ENCODE results near the gene SEC31B. TPM values are rescaled to one million over a fixed set of nuclear protein-coding genes. Genes with fewer than 3 reads are reported as not detected.

SEC31B gene
- polyA plus RNA-seq, 3 donors, result 0.05 to 50.2 (median 0.09) TPM

GRCh38 chr10:100567249-100567648 lies 47.6 kb upstream of the SEC31B start:
- Histone ChIP-seq H3K9me3 (replicated peaks in 1 of 2; ENCODE audit: control insufficient read depth in 1 of 2, insufficient read depth in 1 of 2, low read length in 2 of 2) (peaks cover 0 to 14% of the 10 kb centered on the region in 2 donors), H3K36me3 (replicated peaks in 1 of 2; ENCODE audit: control insufficient read depth in 1 of 2, insufficient read depth in 2 of 2, low read length in 2 of 2) (no peaks in the 10 kb centered on the region), H3K4me2 (replicated peaks; ENCODE audit: extremely low read depth, low read length, poor library complexity, severe bottlenecking) (no peak overlapping the region), H3K27ac (ENCODE audit: low read depth in 1 of 2, low read length in 2 of 2) (no peak overlapping the region), H3K79me2 (ENCODE audit: insufficient read depth, low read length) (no peaks in the 10 kb centered on the region), H3K27me3 (ENCODE audit: control insufficient read depth in 2 of 2, insufficient read depth in 2 of 2, low read length in 2 of 2) (peaks cover 32 to 74% of the 10 kb centered on the region in 2 donors), H3K4me1 (ENCODE audit: control insufficient read depth in 1 of 2, insufficient read depth in 2 of 2, low read length in 2 of 2) (peaks cover 4 to 7% of the 10 kb centered on the region in 2 donors), H4K20me1 (ENCODE audit: insufficient read depth, low read length) (no peaks in the 10 kb centered on the region), H3K9ac (ENCODE audit: insufficient read depth, low read length, poor library complexity, severe bottlenecking) (no peak overlapping the region), H3K4me3 (replicated peaks in 1 of 3; ENCODE audit: low read depth in 2 of 3, low read length in 3 of 3) (no peak overlapping the region), H2AFZ (ENCODE audit: insufficient read depth, low read depth, low read length, poor library complexity, severe bottlenecking) (no peak overlapping the region)
- no peak for TF ChIP-seq CTCF (IDR thresholded peaks at IDR 0.05)
- 49% methylated on average over 7 of the region's 11 CpGs for WGBS (ENCODE audit: insufficient coverage)
- peak overlapping the region in 1 of 2 donors; percentile 59 for H3K4me3 Mint-ChIP-seq
- DNase-seq, result no peak
- H3K27me3 Mint-ChIP-seq (ENCODE audit: low read depth in 3 of 3), result peaks cover 33 to 57% (median 54%) of the 10 kb centered on the region in 3 donors
- peaks cover 0 to 8% (median 5%) of the 10 kb centered on the region in 7 donors for H3K9me3 Mint-ChIP-seq
- peaks cover 3 to 6% of the 10 kb centered on the region in 2 donors for H3K36me3 Mint-ChIP-seq
- intact Hi-C loops (cut with micrococcal nuclease), result loop anchor here in 1 of 2 donors (10.0 kb wide), 1 partner anchor 168 kb away; no protein-coding TSS in a partner anchor
- H3K27ac Mint-ChIP-seq, result no peak overlapping the region
- H3K4me1 Mint-ChIP-seq, result peaks cover 8% of the 10 kb centered on the region

GRCh38 chr10:100566561-100566960 lies 46.9 kb upstream of the SEC31B start:
- intact Hi-C loops (cut with micrococcal nuclease), result loop anchor here in 1 of 2 donors (10.0 kb wide), 1 partner anchor 168 kb away; no protein-coding TSS in a partner anchor
- Histone ChIP-seq H3K4me1 (ENCODE audit: control insufficient read depth in 1 of 2, insufficient read depth in 2 of 2, low read length in 2 of 2) (peaks cover 10 to 14% of the 10 kb centered on the region in 2 donors), H3K9ac (ENCODE audit: insufficient read depth, low read length, poor library complexity, severe bottlenecking) (no peak overlapping the region), H3K4me3 (replicated peaks in 1 of 3; ENCODE audit: low read depth in 2 of 3, low read length in 3 of 3) (no peak overlapping the region), H4K20me1 (ENCODE audit: insufficient read depth, low read length) (no peaks in the 10 kb centered on the region), H3K4me2 (replicated peaks; ENCODE audit: extremely low read depth, low read length, poor library complexity, severe bottlenecking) (no peak overlapping the region), H3K36me3 (replicated peaks in 1 of 2; ENCODE audit: control insufficient read depth in 1 of 2, insufficient read depth in 2 of 2, low read length in 2 of 2) (no peaks in the 10 kb centered on the region), H2AFZ (ENCODE audit: insufficient read depth, low read depth, low read length, poor library complexity, severe bottlenecking) (no peak overlapping the region), H3K9me3 (replicated peaks in 1 of 2; ENCODE audit: control insufficient read depth in 1 of 2, insufficient read depth in 1 of 2, low read length in 2 of 2) (peaks cover 2 to 14% of the 10 kb centered on the region in 2 donors), H3K27ac (ENCODE audit: low read depth in 1 of 2, low read length in 2 of 2) (no peak overlapping the region), H3K79me2 (ENCODE audit: insufficient read depth, low read length) (no peaks in the 10 kb centered on the region), H3K27me3 (ENCODE audit: control insufficient read depth in 2 of 2, insufficient read depth in 2 of 2, low read length in 2 of 2) (peaks cover 34 to 81% of the 10 kb centered on the region in 2 donors)
- H3K9me3 Mint-ChIP-seq, result peaks cover 0 to 14% (median 10%) of the 10 kb centered on the region in 7 donors
- no peak overlapping the region for H3K27ac Mint-ChIP-seq
- no peak for DNase-seq
- peak overlapping the region in 1 of 2 donors; percentile 59 for H3K4me3 Mint-ChIP-seq
- H3K36me3 Mint-ChIP-seq, result peaks cover 3 to 8% of the 10 kb centered on the region in 2 donors
- peaks cover 40 to 64% (median 61%) of the 10 kb centered on the region in 3 donors for H3K27me3 Mint-ChIP-seq (ENCODE audit: low read depth in 3 of 3)
- peaks cover 14% of the 10 kb centered on the region for H3K4me1 Mint-ChIP-seq
- no peak for TF ChIP-seq CTCF (IDR thresholded peaks at IDR 0.05)
- 70% methylated on average over 3 of the region's 3 CpGs for WGBS (ENCODE audit: insufficient coverage)

Data from CD14-positive monocyte (primary cell).